ENCODE measurements around the gene TMC2.
"Not testable (repeated sequence)": the region's sequence is repeated elsewhere in the genome, so short reads cannot be mapped to it uniquely, and the experiment has no call there.

TMC2 gene

DNA sequence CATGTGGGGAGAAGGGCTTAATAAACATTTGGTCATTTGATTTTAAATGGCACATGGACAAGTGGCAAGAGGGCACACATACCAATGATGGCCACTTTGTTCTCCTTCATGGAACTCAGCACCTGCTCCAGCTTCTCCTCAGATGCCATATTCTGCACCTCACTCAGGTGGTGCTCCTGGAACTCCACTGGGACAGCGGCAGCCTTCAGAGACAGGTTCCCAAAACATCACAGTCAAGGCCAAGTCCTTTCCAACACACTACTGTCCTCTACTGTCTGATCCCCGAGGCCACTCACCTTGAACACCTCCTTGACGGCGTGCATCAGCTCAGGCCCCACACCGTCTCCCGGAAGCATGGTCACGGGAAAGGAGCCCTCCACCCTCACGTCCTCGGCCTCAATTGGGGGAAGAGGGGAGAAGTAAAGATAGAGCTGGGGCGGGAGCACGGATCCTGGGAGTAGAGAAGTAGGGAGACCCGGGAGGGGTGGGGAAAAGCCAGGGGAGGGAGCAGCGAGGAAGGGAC, 127.1 kb downstream of the TMC2 start:
- DNase-seq (ENCODE audit: low read depth): no peak

DNA sequence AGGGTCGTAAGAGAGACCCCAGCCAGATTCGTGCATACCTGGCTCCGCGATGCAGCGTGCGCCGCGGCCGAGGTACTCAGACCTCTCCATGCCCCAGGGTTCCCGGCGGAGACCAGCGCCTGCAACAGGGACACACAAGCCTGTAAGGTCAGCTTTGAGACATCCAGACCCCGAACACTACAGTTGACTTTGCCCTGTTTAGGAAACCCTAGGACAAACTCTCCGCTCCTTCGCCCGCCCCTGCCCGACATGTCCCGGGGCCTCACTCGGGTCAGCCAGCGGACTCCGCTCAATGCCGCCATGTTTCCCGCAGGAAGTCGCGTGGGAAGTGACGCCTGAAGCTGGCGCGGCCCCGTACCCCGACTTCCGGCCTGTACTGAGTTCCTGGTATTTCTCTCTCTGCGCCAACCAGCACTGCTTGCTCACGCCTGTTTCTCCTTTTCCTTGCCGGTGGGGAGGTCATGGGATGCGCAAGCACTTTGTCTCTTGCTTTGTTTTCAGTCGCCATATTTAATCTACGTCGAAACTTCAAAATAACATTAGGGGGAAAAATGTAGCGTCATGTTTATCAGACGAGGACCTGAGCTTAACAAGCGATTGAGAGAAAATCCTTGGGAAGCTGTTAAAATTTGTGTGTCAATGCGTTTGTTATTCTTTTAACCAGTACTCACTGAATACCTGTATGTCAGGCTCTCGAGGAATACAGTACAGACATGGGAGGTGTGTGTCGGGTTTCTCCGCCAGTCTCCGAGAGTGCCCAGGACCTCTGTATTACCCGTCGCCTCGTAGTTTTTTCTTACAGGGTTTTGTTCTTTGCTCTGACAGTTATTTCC, 127.7 kb downstream of the TMC2 start, which contains the start of gene IDH3B:
IDH3B (minus strand) TSS at position 330 of the 833 bp plus-strand sequence; CDS start at position 302, 28 bp downstream.
- peak; percentile 96 for DNase-seq (ENCODE audit: low read depth)

DNA sequence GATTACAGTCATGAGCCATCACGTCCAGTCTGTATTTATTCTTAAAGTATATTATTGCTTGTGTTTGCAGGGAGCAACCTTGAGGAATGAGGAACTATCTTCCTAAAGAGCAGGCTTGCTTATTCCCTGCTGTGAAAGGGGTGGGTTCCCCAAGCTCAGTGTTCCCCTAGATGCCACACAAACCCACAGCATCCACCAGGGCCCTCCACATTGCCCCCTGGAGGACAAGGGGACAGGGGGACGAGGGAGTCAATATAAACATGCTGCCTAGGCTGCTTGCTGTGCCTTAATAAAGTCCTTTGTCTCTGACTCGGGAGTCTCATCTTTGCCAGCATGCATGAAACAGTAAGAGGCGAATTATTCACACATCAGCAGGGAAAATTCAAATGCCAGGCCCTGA, 135.6 kb downstream of the TMC2 start:
- DNase-seq (ENCODE audit: low read depth): no peak

DNA sequence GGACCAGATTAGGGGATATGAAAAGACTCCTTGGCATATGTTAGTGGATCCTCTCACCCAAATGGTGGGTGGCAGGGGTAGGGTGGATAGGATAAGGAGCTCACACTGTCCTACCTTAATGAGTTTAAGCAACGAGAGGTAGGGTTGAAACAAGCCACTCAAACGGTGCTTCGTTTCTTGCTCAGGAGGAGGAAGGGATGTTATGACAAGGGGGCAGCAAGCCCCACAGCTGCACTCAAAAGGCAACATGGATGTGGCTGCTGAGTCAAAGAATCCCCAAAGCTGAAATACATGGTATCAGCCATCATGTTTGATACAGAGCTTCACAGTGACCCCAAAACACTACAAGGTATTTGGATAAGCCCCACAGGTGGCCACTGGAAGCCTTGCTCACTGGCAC, 136.1 kb downstream of the TMC2 start:
- DNase-seq (ENCODE audit: low read depth): no peak

DNA sequence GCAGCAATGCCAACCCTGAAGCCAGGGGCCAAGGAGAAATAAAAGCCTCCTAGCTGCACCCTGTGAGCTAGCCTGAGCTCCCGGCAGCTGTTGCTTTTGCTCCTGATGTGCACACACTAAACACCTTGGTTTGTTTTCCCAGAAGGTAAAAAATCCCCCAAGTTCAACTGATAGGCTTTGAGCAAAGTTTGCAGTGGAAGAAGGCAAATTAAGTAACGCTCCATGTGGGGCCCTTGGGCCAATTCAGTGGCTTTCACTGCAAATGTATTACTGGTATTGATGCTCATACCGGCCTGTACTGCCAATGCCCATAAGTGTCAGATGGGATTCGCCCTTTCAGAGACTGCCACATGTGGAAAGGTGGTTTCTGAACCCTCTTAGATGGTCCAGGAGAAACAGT, 137.1 kb downstream of the TMC2 start:
- DNase-seq (ENCODE audit: low read depth): no peak

DNA sequence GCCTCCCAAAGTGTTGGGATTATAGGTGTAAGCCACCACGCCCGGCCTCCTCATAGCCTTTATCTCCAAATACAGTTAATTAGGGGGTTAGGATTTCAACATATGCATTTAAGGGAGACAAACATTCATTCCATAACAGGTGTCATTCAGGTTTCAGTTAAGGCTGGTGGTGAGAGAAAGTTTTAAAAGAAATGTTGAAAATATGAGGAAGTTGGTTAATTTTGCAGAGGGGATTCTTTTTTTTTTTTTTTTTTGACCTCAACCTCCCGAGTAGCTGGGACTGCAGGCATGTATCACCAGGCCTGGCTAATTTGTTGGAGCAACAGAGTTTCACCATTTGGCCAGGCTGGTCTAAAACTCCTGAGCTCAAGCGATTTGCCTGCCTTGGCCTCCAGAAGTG, 143.7 kb downstream of the TMC2 start:
- DNase-seq (ENCODE audit: low read depth): no peak

DNA sequence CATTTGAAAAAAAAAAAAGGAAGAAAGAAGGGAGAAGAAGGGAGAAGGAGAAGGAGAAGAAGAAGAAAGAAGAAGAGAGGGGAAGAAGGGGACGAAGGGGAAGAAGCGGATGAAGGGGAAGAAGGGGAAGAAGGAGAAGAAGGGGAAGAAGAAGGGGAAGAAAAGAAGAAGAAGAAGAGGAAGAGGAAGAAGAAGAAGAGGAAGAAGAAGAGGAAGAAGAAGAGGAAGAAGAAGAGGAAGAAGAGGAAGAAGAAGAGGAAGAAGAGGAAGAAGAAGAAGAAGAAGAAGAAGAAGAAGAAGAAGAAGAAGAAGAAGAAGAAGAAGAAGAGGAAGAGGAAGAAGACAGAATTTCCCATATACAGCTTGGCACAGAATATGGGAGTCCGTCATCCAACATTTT, 145.7 kb downstream of the TMC2 start:
- not testable (repeated sequence) for DNase-seq (ENCODE audit: low read depth)

DNA sequence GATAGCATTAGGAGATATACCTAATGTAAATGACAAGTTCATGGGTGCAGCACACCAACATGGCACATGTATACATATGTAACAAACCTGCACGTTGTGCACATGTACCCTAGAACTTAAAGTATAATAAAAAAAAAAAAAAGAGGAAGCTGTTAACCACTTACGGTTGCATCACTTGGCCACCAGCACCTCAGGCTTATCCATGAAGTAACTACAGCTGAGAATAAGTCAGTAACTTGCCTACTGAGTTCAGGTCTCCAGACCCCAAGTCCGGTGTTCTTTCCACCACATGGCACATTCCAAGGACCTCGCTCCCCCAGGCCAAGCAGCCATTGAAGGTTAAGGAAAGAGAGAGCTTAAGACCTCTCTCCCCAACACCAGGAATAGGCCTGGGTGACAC, 148.4 kb downstream of the TMC2 start:
- DNase-seq (ENCODE audit: low read depth): not testable (repeated sequence)

DNA sequence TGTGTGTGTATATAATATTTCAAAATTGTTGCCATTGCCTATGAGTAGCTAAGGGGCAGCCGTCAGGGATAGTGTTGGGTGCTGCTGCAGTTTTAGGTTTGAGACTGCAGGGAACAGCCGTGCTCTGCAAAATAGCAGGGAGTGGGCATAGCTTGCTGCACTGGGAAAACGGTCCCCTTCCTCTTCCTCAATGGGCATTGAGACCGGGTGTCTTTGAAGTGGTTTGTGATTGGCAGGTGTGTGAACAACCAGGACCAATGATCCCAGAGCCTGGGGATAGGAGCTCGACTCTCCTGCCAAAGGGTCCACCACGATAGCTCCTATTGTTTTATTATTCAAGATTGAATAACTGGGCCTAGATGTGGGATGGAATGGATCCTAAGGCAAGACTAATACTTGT, 151.1 kb downstream of the TMC2 start:
- no peak for DNase-seq (ENCODE audit: low read depth)

DNA sequence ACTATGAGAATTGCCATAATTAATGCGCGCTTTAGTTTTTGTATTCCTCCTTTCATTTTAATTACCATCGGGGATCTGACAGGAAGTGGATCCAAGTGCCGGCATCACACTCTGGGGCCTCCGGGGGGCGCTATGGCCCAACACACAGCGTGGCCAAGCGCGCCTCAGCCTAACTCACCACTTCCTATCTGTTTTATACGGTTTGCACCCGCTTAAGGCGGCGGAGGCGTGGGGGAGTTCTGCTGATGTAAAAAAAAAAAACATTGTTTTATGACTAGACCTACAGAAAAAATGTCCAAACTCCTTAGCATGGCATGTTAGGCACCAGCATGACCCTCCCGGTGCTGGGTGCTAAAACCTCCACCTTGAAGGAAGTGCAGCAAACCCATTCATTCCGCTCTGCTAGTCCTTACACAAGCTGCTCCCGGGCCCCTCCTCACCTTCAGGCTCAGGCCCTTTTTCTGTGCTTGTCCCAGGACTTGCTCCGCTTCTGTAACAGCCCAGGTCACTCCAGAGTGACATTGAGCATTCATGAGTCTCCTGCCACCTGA, 151.7 kb downstream of the TMC2 start:
- peak; percentile 42 for DNase-seq (ENCODE audit: low read depth)

DNA sequence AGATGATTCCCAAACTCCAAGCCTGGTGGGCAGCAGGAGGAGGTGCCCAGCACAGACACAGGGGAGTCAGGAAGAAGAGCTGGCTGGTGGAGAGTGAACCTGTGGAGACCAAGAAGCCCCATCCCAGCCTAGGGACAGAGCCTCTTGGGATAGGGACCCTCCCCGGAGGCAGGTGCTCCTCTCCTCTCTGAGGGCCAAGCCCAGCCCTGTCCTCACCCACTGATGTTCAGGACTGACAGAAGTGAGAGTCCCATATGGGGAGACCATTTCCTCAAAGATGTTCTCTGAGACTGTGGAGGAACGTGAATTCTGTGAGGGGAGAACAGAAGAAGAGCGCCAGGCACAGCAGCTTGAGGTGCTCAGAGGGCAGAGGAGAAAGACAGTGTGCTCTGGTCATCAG, 153.8 kb downstream of the TMC2 start:
- DNase-seq (ENCODE audit: low read depth): no peak

DNA sequence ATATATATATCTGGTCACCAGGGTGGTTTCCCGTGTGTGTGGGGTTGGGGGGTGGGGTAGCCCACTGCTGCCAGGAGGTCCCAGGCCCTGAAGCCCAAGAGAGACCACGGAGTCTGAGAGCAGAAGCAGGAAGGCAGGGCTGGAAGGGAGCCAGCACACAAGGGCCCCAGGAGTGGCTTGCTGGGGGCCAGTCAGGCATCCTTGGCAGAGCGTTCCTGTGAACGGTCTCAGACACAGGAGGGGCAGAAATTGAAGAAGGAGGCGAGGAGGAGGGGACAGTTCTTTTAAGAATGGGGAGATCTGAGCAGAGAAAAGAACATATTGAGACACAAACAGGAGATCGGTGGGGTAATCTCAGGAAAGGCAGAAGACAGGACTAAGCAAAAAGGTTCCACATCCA, 154.3 kb downstream of the TMC2 start:
- DNase-seq (ENCODE audit: low read depth): no peak

DNA sequence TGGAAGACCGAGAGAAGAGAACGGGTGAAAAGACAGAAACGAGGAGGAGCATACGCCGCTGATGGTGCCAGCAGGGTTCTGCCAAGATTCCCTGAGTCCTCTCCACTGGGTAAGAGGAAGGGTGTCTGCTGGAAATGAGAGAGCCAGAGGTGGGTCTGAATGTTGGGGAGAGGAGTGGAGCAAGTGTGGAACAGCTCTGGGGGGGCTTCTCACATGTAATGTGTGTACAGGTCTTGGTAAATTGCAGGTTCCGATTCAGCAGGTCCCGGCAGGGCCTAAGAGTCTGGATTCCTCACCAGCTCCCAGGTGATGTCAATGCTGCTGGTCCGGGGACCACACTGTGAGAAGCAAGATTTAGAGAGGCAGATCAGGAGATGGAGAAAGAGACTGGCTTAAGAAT, 154.8 kb downstream of the TMC2 start:
- DNase-seq (ENCODE audit: low read depth): no peak
